DND-41 (cell line): ENCODE measurements around the gene BLID.

Experiments used
- CTCF ChIP-seq: IDR thresholded peaks from 2 replicates; pipeline ENCODE4 v1.5.1; 2012; ENCODE audit warnings: borderline replicate concordance, low read length, moderate library complexity, mild to moderate bottlenecking; ENCODE audit not compliant: poor library complexity, severe bottlenecking; ENCODE audit errors: extremely low read depth
- EZH2 ChIP-seq: IDR thresholded peaks from 3 replicates; pipeline ENCODE4 v1.6.1; 2012; ENCODE audit warnings: borderline replicate concordance, low read depth, mild to moderate bottlenecking, moderate library complexity, low read length, inconsistent platforms; ENCODE audit not compliant: severe bottlenecking

DNA sequence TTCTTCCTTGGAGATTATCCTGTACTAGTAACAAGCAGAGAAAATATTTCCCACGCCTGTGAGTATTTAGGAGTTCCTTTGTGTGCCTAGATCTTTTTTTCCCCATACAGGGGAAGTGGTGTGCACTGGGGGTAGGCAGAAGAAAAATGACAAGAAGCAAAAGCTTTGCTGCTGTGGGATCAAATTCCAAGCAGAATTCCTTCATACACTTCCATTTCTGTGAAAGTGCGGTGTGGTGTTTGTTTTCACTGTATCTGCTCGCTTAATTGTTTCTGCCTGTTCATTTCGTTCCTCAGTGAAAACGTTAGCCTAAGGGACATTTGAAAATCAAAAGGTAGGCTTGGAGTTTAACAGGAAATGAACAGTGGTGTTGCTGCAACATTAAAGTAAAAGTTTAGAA is 47.9 kb downstream of the BLID start:
- TF ChIP-seq CTCF (no peak), EZH2 (no peak)
